ENCODE measurements around the gene MUC15. TPM values are rescaled to one million over a fixed set of nuclear protein-coding genes. Genes with fewer than 3 reads are reported as not detected.

MUC15 gene
- total RNA-seq, 1 donor from 2014 or later: not detected

DNA sequence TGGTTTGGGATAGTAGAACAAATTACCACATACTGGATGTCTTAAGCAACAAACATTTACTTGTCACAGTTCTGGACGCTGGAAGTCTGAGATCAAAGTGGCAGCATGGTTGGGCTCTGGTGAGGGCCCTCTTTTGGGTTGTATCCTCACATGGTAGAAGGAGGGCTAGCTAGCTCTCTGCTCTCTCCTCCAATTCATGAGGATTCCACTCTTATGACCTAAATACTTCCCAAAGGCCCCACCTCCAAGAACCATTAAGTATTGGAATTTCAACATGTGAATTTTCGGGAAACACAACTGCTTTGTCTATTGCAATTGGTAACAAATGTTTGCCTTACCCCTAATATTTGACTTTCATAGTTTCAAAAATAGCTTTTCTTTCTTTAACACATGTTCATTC is 52.6 kb downstream of the MUC15 start:
- H3K27ac Mint-ChIP-seq (ENCODE audit: unreplicated experiment): no peak overlapping the region
- H3K36me3 Mint-ChIP-seq (ENCODE audit: unreplicated experiment): no peaks in the 10 kb centered on the region
- DNase-seq (ENCODE audit: extremely low spot score, unreplicated experiment): no peak
- H3K9me3 Mint-ChIP-seq (ENCODE audit: unreplicated experiment): no peaks in the 10 kb centered on the region
- H3K4me1 Mint-ChIP-seq (ENCODE audit: unreplicated experiment): no peaks in the 10 kb centered on the region
- H3K4me3 Mint-ChIP-seq (ENCODE audit: unreplicated experiment): no peak overlapping the region
- TF ChIP-seq, protein P1, sequence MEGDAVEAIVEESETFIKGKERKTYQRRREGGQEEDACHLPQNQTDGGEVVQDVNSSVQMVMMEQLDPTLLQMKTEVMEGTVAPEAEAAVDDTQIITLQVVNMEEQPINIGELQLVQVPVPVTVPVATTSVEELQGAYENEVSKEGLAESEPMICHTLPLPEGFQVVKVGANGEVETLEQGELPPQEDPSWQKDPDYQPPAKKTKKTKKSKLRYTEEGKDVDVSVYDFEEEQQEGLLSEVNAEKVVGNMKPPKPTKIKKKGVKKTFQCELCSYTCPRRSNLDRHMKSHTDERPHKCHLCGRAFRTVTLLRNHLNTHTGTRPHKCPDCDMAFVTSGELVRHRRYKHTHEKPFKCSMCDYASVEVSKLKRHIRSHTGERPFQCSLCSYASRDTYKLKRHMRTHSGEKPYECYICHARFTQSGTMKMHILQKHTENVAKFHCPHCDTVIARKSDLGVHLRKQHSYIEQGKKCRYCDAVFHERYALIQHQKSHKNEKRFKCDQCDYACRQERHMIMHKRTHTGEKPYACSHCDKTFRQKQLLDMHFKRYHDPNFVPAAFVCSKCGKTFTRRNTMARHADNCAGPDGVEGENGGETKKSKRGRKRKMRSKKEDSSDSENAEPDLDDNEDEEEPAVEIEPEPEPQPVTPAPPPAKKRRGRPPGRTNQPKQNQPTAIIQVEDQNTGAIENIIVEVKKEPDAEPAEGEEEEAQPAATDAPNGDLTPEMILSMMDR (IDR thresholded peaks at IDR 0.05): no peak
- H3K27me3 Mint-ChIP-seq (ENCODE audit: unreplicated experiment): peaks cover 28% of the 10 kb centered on the region

DNA sequence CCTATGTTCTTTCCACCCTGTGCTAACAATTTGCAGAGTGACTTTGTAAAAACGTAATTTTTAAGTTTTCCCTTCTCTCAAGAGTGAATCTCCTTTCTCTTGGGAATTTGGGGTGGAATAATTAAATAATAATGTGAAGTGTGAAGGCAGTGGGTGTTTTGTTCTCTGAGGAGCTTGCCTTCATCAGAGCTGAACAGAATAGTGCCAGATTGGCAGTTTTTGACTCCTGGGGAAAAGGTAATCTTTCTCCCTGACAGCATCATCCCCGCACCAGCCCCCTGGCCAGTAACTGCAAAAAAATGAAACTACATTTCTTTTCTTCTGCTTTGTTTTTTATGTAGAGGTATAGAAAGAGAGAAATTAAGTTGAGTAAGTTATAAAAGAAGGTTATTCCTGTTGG is 59.9 kb downstream of the MUC15 start:
- Mint-ChIP-seq H3K36me3 (ENCODE audit: unreplicated experiment) (no peaks in the 10 kb centered on the region), H3K4me3 (ENCODE audit: unreplicated experiment) (no peak overlapping the region), H3K9me3 (ENCODE audit: unreplicated experiment) (no peaks in the 10 kb centered on the region), H3K4me1 (ENCODE audit: unreplicated experiment) (no peaks in the 10 kb centered on the region), H3K27ac (ENCODE audit: unreplicated experiment) (no peak overlapping the region), H3K27me3 (ENCODE audit: unreplicated experiment) (peaks cover 20% of the 10 kb centered on the region)
- TF ChIP-seq, protein P1 (IDR thresholded peaks at IDR 0.05): no peak
- DNase-seq (ENCODE audit: extremely low spot score, unreplicated experiment): no peak

DNA sequence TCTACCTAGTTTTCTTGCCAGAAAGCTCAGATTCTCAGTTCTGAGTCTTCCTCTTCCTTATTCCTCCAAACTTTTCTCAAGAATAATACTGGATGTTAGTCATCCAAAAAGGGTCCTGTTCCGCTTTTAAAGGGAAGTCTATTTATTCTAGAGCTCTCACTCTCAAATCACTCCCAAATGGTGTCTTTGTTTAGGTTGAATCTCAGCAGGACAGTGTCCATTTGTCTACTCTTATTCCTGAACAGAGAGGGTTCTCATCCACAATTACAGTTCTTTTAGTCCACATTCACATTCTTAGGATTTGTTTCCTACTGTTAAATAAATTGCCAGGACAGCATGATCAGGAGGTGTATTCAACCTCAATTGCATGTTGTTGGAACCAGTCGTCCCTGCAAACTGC is 61.3 kb downstream of the MUC15 start:
- Mint-ChIP-seq H3K27ac (ENCODE audit: unreplicated experiment) (no peak overlapping the region), H3K27me3 (ENCODE audit: unreplicated experiment) (peaks cover 16% of the 10 kb centered on the region), H3K4me1 (ENCODE audit: unreplicated experiment) (no peaks in the 10 kb centered on the region), H3K9me3 (ENCODE audit: unreplicated experiment) (no peaks in the 10 kb centered on the region), H3K4me3 (ENCODE audit: unreplicated experiment) (no peak overlapping the region), H3K36me3 (ENCODE audit: unreplicated experiment) (no peaks in the 10 kb centered on the region)
- TF ChIP-seq, protein P1 (IDR thresholded peaks at IDR 0.05): no peak
- DNase-seq (ENCODE audit: extremely low spot score, unreplicated experiment): no peak

DNA sequence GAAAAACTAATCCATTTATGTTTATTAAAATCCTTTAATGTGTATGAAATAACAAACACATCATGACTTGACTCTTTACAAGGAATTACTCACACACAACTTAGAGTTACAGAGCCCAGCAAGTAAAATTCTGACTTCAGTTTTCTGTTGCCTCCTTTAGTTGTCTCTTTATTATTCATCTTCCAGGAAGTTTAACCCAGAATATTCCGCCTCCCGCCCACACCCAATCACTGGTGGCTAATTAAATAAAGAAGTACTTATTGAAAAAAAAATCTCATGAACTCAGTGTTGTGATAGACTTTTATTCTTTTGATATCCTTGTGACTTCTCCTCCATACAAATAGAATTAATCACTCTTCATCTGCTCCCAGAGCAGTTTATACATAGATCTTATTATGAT is 61.9 kb downstream of the MUC15 start:
- Mint-ChIP-seq H3K4me1 (ENCODE audit: unreplicated experiment) (no peaks in the 10 kb centered on the region), H3K27ac (ENCODE audit: unreplicated experiment) (no peak overlapping the region), H3K36me3 (ENCODE audit: unreplicated experiment) (no peaks in the 10 kb centered on the region), H3K27me3 (ENCODE audit: unreplicated experiment) (peaks cover 16% of the 10 kb centered on the region), H3K4me3 (ENCODE audit: unreplicated experiment) (no peak overlapping the region), H3K9me3 (ENCODE audit: unreplicated experiment) (no peaks in the 10 kb centered on the region)
- TF ChIP-seq, protein P1 (IDR thresholded peaks at IDR 0.05): no peak
- DNase-seq (ENCODE audit: extremely low spot score, unreplicated experiment): no peak

Other genes with a start within 250 kb of the MUC15 start
- gene ANO3, start 240.1 kb downstream of the MUC15 start, total RNA-seq: not detected in 2 replicates
- 0.76 and 1.2 TPM in 2 replicates for gene SLC5A12, start 149.8 kb upstream of the MUC15 start, total RNA-seq